Naive thymus-derived CD8-positive, alpha-beta T cell (primary cell): ENCODE results near the gene CSGALNACT2. TPM values are rescaled to one million over a fixed set of nuclear protein-coding genes. Genes with fewer than 3 reads are reported as not detected.

ENCODE experiments used
- ATAC-seq, 2 donors: fragments of 150-1000 bp; cut with Tn5 transposase in 1 of 2; sonication (Bioruptor Pico), chemical (Tn5 transposase) in 1 of 2; 1 replicate in 1 of 2; 2 replicates in 1 of 2; pipeline ENCODE4 v1.10.0; 2021; ENCODE audit warnings: mild to moderate bottlenecking in 2 of 2, moderate library complexity in 2 of 2
- POLR2A ChIA-PET: fragments of 350-600 bp; sonication (Branson Sonifier 250); formaldehyde crosslinking; loops from one replicate; lab custom pipeline; 2021; ENCODE audit warnings: antibody characterized with exemption; lab: Charles Lee
- DNase-seq, 10 donors: peaks; one replicate each; pipeline versions ENCODE4 v3.0.0 to v3.0.0-alpha.2; 2020 to 2022
- H3K27ac Mint-ChIP-seq, 10 donors: one replicate each; pipeline ENCODE4 v1.8.0; 2020 to 2022; ENCODE audit warnings: mild to moderate bottlenecking in 10 of 10, mixed read lengths in 10 of 10, moderate library complexity in 4 of 10, inconsistent platforms in 1 of 10
- H3K27me3 Mint-ChIP-seq, 5 donors: one replicate each; pipeline ENCODE4 v1.8.0; 2021 to 2022; ENCODE audit warnings: mixed read lengths in 5 of 5
- H3K36me3 Mint-ChIP-seq, 3 donors: one replicate each; pipeline ENCODE4 v1.8.0; 2020 to 2022; ENCODE audit warnings: mixed read lengths in 3 of 3, mild to moderate bottlenecking in 2 of 3, inconsistent platforms in 1 of 3
- H3K4me1 Mint-ChIP-seq, 4 donors: one replicate each; pipeline ENCODE4 v1.8.0; 2021 to 2022; ENCODE audit warnings: mixed read lengths in 4 of 4
- H3K4me3 Mint-ChIP-seq, 10 donors: one replicate each; pipeline ENCODE4 v1.8.0; 2020 to 2022; ENCODE audit warnings: mild to moderate bottlenecking in 10 of 10, mixed read lengths in 10 of 10, moderate library complexity in 6 of 10, inconsistent platforms in 1 of 10
- H3K9me3 Mint-ChIP-seq, 9 donors: one replicate each; pipeline ENCODE4 v1.8.0; 2020 to 2022; ENCODE audit warnings: mixed read lengths in 9 of 9, mild to moderate bottlenecking in 3 of 9, inconsistent platforms in 1 of 9, moderate library complexity in 1 of 9
- polyA plus RNA-seq, 3 donors: library from polyadenylated mRNA; unstranded; fragments of 300-500 nt; fragmentation: Illumina TruSeq; gene quantifications; one replicate each; pipeline ENCODE4 v1.2.3, GENCODE V29; 2021
- total RNA-seq, 8 experiments: library from RNA in 2 of 8; stranded (reverse) in 2 of 8; gene quantifications; one replicate each; pipeline ENCODE4 v1.2.3 and lab custom pipeline; 2021 to 2026

Gene CSGALNACT2
- total and polyA plus RNA-seq, 5 experiments from 2014 or later = 15.0 to 61.0 (median 20.0) TPM

- Mint-ChIP-seq H3K4me3 (peak overlapping the region; percentile 25 to 75 (median 56)), H3K27me3 (no peaks in the 10 kb centered on the region), H3K4me1 (peaks cover 15 to 37% (median 24%) of the 10 kb centered on the region in 4 donors), H3K27ac (peak overlapping the region; percentile 75 to 94 (median 87)), H3K36me3 (no peaks in the 10 kb centered on the region), H3K9me3 (no peaks in the 10 kb centered on the region)
- POLR2A ChIA-PET = interaction anchor here (0.7 to 5.7 kb wide), 3 partner anchors 10 to 41 kb away, joined by 3 to 113 read pairs (median 4); partner anchors contain the start of gene CSGALNACT2
- ATAC-seq (peak; percentile 94 to 96), DNase-seq (peak in 9 of 10 donors; percentile 17 to 75 (median 50))
Observed at GRCh38 chr10:43120929-43121314, 17.3 kb upstream of the CSGALNACT2 start.

GRCh38 chr10:43121444-43121843 is 16.8 kb upstream of the CSGALNACT2 start:
- Mint-ChIP-seq H3K36me3 (no peaks in the 10 kb centered on the region), H3K4me1 (peaks cover 15 to 40% (median 24%) of the 10 kb centered on the region in 4 donors), H3K27ac (peak overlapping the region; percentile 75 to 94 (median 87)), H3K27me3 (no peaks in the 10 kb centered on the region), H3K4me3 (peak overlapping the region in 6 of 10 donors; percentile 18 to 75 (median 54)), H3K9me3 (no peaks in the 10 kb centered on the region)
- ATAC-seq = no peak
- DNase-seq = no peak
- POLR2A ChIA-PET = interaction anchor here (0.7 to 5.7 kb wide), 3 partner anchors 11 to 41 kb away, joined by 3 to 113 read pairs (median 4); partner anchors contain the start of gene CSGALNACT2

GRCh38 chr10:43122096-43122495 is 16.1 kb upstream of the CSGALNACT2 start:
- no peak for ATAC-seq
- peak overlapping the region in 8 of 10 donors; percentile 46 to 89 (median 82) for H3K27ac Mint-ChIP-seq
- no peaks in the 10 kb centered on the region for H3K36me3 Mint-ChIP-seq
- DNase-seq = no peak
- POLR2A ChIA-PET = interaction anchor here (0.6 to 5.7 kb wide), 3 partner anchors 10 to 82 kb away, joined by 3 to 113 read pairs (median 4); partner anchors contain the start of gene CSGALNACT2
- H3K4me3 Mint-ChIP-seq = no peak overlapping the region
- peaks cover 15 to 47% (median 24%) of the 10 kb centered on the region in 4 donors for H3K4me1 Mint-ChIP-seq
- peaks cover 0 to 2% (median 0%) of the 10 kb centered on the region in 5 donors for H3K27me3 Mint-ChIP-seq
- no peaks in the 10 kb centered on the region for H3K9me3 Mint-ChIP-seq

- Mint-ChIP-seq H3K4me1 (peaks cover 15 to 54% (median 24%) of the 10 kb centered on the region in 4 donors), H3K4me3 (no peak overlapping the region), H3K27me3 (peaks cover 0 to 2% (median 0%) of the 10 kb centered on the region in 5 donors), H3K9me3 (no peaks in the 10 kb centered on the region), H3K27ac (peak overlapping the region in 4 of 10 donors; percentile 29 to 75 (median 50)), H3K36me3 (no peaks in the 10 kb centered on the region)
- no peak for ATAC-seq
- POLR2A ChIA-PET = interaction anchor here (1.0 to 5.7 kb wide), 2 partner anchors 10 to 15 kb away, joined by 3 to 113 read pairs; partner anchors contain the start of gene CSGALNACT2
- DNase-seq = no peak
Observed at GRCh38 chr10:43122826-43123225, 15.4 kb upstream of the CSGALNACT2 start.

- Mint-ChIP-seq H3K4me1 (peaks cover 15 to 57% (median 24%) of the 10 kb centered on the region in 4 donors), H3K36me3 (no peaks in the 10 kb centered on the region), H3K27ac (peak overlapping the region in 1 of 10 donors; percentile 60), H3K4me3 (no peak overlapping the region), H3K9me3 (no peaks in the 10 kb centered on the region), H3K27me3 (peaks cover 0 to 2% (median 0%) of the 10 kb centered on the region in 5 donors)
- ATAC-seq = no peak
- POLR2A ChIA-PET = interaction anchor here (5.7 kb wide), 1 partner anchor 14 kb away, joined by 113 read pairs; the partner anchor contains the start of gene CSGALNACT2
- DNase-seq = no peak
Observed at GRCh38 chr10:43123361-43124093, 14.7 kb upstream of the CSGALNACT2 start.

GRCh38 chr10:43124094-43124521 is 14.1 kb upstream of the CSGALNACT2 start:
- Mint-ChIP-seq H3K36me3 (no peaks in the 10 kb centered on the region), H3K4me1 (peaks cover 13 to 61% (median 24%) of the 10 kb centered on the region in 4 donors), H3K27ac (no peak overlapping the region), H3K27me3 (peaks cover 0 to 2% (median 0%) of the 10 kb centered on the region in 5 donors), H3K9me3 (no peaks in the 10 kb centered on the region), H3K4me3 (no peak overlapping the region)
- POLR2A ChIA-PET = interaction anchor here (0.9 kb wide), 1 partner anchor 15 kb away, joined by 3 read pairs; no protein-coding TSS in a partner anchor
- DNase-seq (no peak), ATAC-seq (no peak)

GRCh38 chr10:43124574-43125273 is 13.5 kb upstream of the CSGALNACT2 start:
- no peak overlapping the region for H3K27ac Mint-ChIP-seq
- peaks cover 0 to 2% (median 0%) of the 10 kb centered on the region in 5 donors for H3K27me3 Mint-ChIP-seq
- DNase-seq (no peak), ATAC-seq (no peak)
- H3K4me1 Mint-ChIP-seq = peaks cover 13 to 65% (median 23%) of the 10 kb centered on the region in 4 donors
- no peaks in the 10 kb centered on the region for H3K9me3 Mint-ChIP-seq
- H3K4me3 Mint-ChIP-seq = no peak overlapping the region
- POLR2A ChIA-PET = interaction anchor here (0.9 kb wide), 1 partner anchor 14 kb away, joined by 3 read pairs; no protein-coding TSS in a partner anchor
- no peaks in the 10 kb centered on the region for H3K36me3 Mint-ChIP-seq

- H3K36me3 Mint-ChIP-seq = no peaks in the 10 kb centered on the region
- POLR2A ChIA-PET = no interaction called here
- DNase-seq (no peak), ATAC-seq (no peak)
- H3K4me1 Mint-ChIP-seq = peaks cover 13 to 61% (median 17%) of the 10 kb centered on the region in 4 donors
- peaks cover 0 to 2% (median 0%) of the 10 kb centered on the region in 5 donors for H3K27me3 Mint-ChIP-seq
- no peak overlapping the region for H3K27ac Mint-ChIP-seq
- H3K9me3 Mint-ChIP-seq = no peaks in the 10 kb centered on the region
- no peak overlapping the region for H3K4me3 Mint-ChIP-seq
Observed at GRCh38 chr10:43125274-43125845, 12.9 kb upstream of the CSGALNACT2 start.

- Mint-ChIP-seq H3K4me1 (peaks cover 8 to 54% (median 9%) of the 10 kb centered on the region in 4 donors), H3K27me3 (peaks cover 0 to 2% (median 0%) of the 10 kb centered on the region in 5 donors), H3K4me3 (no peak overlapping the region), H3K9me3 (no peaks in the 10 kb centered on the region), H3K36me3 (no peaks in the 10 kb centered on the region), H3K27ac (peak overlapping the region in 2 of 10 donors; percentile 60 to 74)
- ATAC-seq (no peak), DNase-seq (no peak)
- POLR2A ChIA-PET = no interaction called here
Observed at GRCh38 chr10:43125881-43126731, 12.1 kb upstream of the CSGALNACT2 start.

GRCh38 chr10:43126759-43127424 is 11.4 kb upstream of the CSGALNACT2 start:
- Mint-ChIP-seq H3K4me3 (no peak overlapping the region), H3K9me3 (no peaks in the 10 kb centered on the region), H3K36me3 (no peaks in the 10 kb centered on the region), H3K27me3 (peaks cover 0 to 2% (median 0%) of the 10 kb centered on the region in 5 donors), H3K27ac (peak overlapping the region in 3 of 10 donors; percentile 50 to 78 (median 74)), H3K4me1 (peaks cover 2 to 46% (median 2%) of the 10 kb centered on the region in 4 donors)
- ATAC-seq = no peak
- no peak for DNase-seq
- POLR2A ChIA-PET = no interaction called here

GRCh38 chr10:43127442-43127841 is 10.8 kb upstream of the CSGALNACT2 start:
- POLR2A ChIA-PET = no interaction called here
- H3K4me3 Mint-ChIP-seq = peak overlapping the region in 1 of 10 donors; percentile 16

More at GRCh38 chr10:43127442-43127841, 10.8 kb upstream of the CSGALNACT2 start:
- peaks cover 0 to 2% (median 0%) of the 10 kb centered on the region in 5 donors for H3K27me3 Mint-ChIP-seq
- DNase-seq (no peak), ATAC-seq (no peak)
- no peaks in the 10 kb centered on the region for H3K36me3 Mint-ChIP-seq
- no peaks in the 10 kb centered on the region for H3K9me3 Mint-ChIP-seq
- H3K4me1 Mint-ChIP-seq = peaks cover 0 to 41% (median under 1%) of the 10 kb centered on the region in 4 donors
- peak overlapping the region in 2 of 10 donors; percentile 19 to 74 for H3K27ac Mint-ChIP-seq
